ENCODE measurements around the gene CYP2D6.
"Not testable (repeated sequence)": the region's sequence is repeated elsewhere in the genome, so short reads cannot be mapped to it uniquely, and the experiment has no call there.

The CYP2D6 gene

GRCh38 chr22:42131562-42131961 is 952 bp upstream of the CYP2D6 start:
- no peak for DNase-seq

GRCh38 chr22:42130182-42130581 is 428 bp downstream of the CYP2D6 start:
- not testable (repeated sequence) for DNase-seq

GRCh38 chr22:42128776-42129694 is 1.6 kb downstream of the CYP2D6 start:
- peak in 1 of 2 donors; percentile 42 for DNase-seq

GRCh38 chr22:42128007-42128406 is 2.6 kb downstream of the CYP2D6 start:
- not testable (repeated sequence) for DNase-seq

- no peak for DNase-seq
These were observed 3.0 kb downstream of the CYP2D6 start for GRCh38 chr22:42127606-42128005.

- DNase-seq: not testable (repeated sequence)
These were observed 7.1 kb downstream of the CYP2D6 start for GRCh38 chr22:42123529-42123928.

GRCh38 chr22:42120231-42121021 is 10.2 kb downstream of the CYP2D6 start:
- DNase-seq: peak; percentile 41 to 46

GRCh38 chr22:42116848-42117424 is 13.7 kb downstream of the CYP2D6 start:
- no peak for DNase-seq

- not testable (repeated sequence) for DNase-seq
These were observed 15.2 kb downstream of the CYP2D6 start for GRCh38 chr22:42115420-42115830.

GRCh38 chr22:42114721-42115120 is 15.9 kb downstream of the CYP2D6 start:
- DNase-seq: no peak

GRCh38 chr22:42112793-42113192 is 17.8 kb downstream of the CYP2D6 start:
- not testable (repeated sequence) for DNase-seq

GRCh38 chr22:42111798-42112197 is 18.8 kb downstream of the CYP2D6 start:
- DNase-seq: no peak

- DNase-seq: no peak
These were observed 21.8 kb downstream of the CYP2D6 start for GRCh38 chr22:42108848-42109247.

- not testable (repeated sequence) for DNase-seq
These were observed 26.2 kb downstream of the CYP2D6 start for GRCh38 chr22:42104332-42104860.

- no peak for DNase-seq
These were observed 29.4 kb downstream of the CYP2D6 start for GRCh38 chr22:42101199-42101598.

GRCh38 chr22:42091455-42091782 is 39.2 kb downstream of the CYP2D6 start:
- DNase-seq: no peak

GRCh38 chr22:42090596-42091454 is 39.8 kb downstream of the CYP2D6 start, which contains the start of gene NDUFA6:
Gene NDUFA6 (minus strand): TSS chr22:42090772. CDS start chr22:42090744, 28 bp downstream.
- DNase-seq: peak; percentile 96 to 98

- DNase-seq: no peak
These were observed 44.6 kb downstream of the CYP2D6 start for GRCh38 chr22:42086051-42086450.

GRCh38 chr22:42084874-42085273 is 45.7 kb downstream of the CYP2D6 start:
- DNase-seq: no peak

GRCh38 chr22:42083119-42083518 is 47.5 kb downstream of the CYP2D6 start:
- DNase-seq: no peak

GRCh38 chr22:42080287-42080686 is 50.3 kb downstream of the CYP2D6 start:
- no peak for DNase-seq

Data from stimulated activated CD4-positive, alpha-beta T cell treated with anti-CD3 and anti-CD28 coated beads, Interleukin-2, amount 100 ng/mL, for 24 hours (primary cell).